Naive thymus-derived CD4-positive, alpha-beta T cell (primary cell): ENCODE results near the gene AKT1S1. TPM values are rescaled to one million over a fixed set of nuclear protein-coding genes. Genes with fewer than 3 reads are reported as not detected.

ENCODE experiments used
- ATAC-seq: fragments of 150-1000 bp; cut with Tn5 transposase; 2 replicates; pipeline ENCODE4 v1.10.0; 2021; ENCODE audit warnings: mild to moderate bottlenecking, moderate library complexity
- CTCF ChIA-PET: fragments of 350-600 bp; sonication (Branson Sonifier 250); formaldehyde crosslinking; loops from one replicate; lab custom pipeline; 2021; ENCODE audit warnings: antibody characterized with exemption; lab: Charles Lee
- POLR2A ChIA-PET: fragments of 350-600 bp; sonication (Branson Sonifier 250); formaldehyde crosslinking; loops from one replicate; lab custom pipeline; 2021; ENCODE audit warnings: antibody characterized with exemption, inconsistent platforms; lab: Charles Lee
- DNase-seq, 9 donors: peaks; one replicate each; pipeline versions ENCODE4 v3.0.0 to v3.0.0-alpha.2; 2020 to 2022; ENCODE audit warnings: mixed read lengths in 1 of 9
- H3K27ac ChIP-seq: one replicate; pipeline ENCODE4 v1.7.0; 2013; ENCODE audit warnings: mild to moderate bottlenecking, low read depth, low read length, moderate library complexity
- H3K27me3 ChIP-seq, 2 donors: one replicate each; pipeline ENCODE4 v1.7.0; 2013; ENCODE audit warnings: low read length in 2 of 2, mild to moderate bottlenecking in 2 of 2, moderate library complexity in 2 of 2; ENCODE audit not compliant: control insufficient read depth in 2 of 2, insufficient read depth in 2 of 2
- H3K36me3 ChIP-seq, 3 experiments: 1 replicate in 2 of 3; 2 replicates in 1 of 3; pipeline ENCODE4 v1.7.0; 2013; ENCODE audit warnings: low read length in 3 of 3, mild to moderate bottlenecking in 3 of 3, moderate library complexity in 1 of 3; ENCODE audit not compliant: insufficient read depth in 3 of 3, control insufficient read depth in 2 of 3
- H3K4me1 ChIP-seq, 2 donors: one replicate each; pipeline ENCODE4 v1.7.0; 2013; ENCODE audit warnings: low read length in 2 of 2, mild to moderate bottlenecking in 2 of 2, moderate library complexity in 1 of 2; ENCODE audit not compliant: control insufficient read depth in 2 of 2, insufficient read depth in 2 of 2
- H3K4me3 ChIP-seq: 2 replicates; pipeline ENCODE4 v1.7.0; 2013; ENCODE audit warnings: mild to moderate bottlenecking, low read length
- H3K9me3 ChIP-seq, 3 experiments: 1 replicate in 2 of 3; 2 replicates in 1 of 3; pipeline ENCODE4 v1.7.0; 2013; ENCODE audit warnings: low read length in 3 of 3; ENCODE audit not compliant: control insufficient read depth in 2 of 3
- H3K27ac Mint-ChIP-seq, 9 donors: one replicate each; pipeline ENCODE4 v1.8.0; 2020 to 2022; ENCODE audit warnings: mixed read lengths in 9 of 9, mild to moderate bottlenecking in 8 of 9, moderate library complexity in 5 of 9, inconsistent platforms in 2 of 9
- H3K27me3 Mint-ChIP-seq, 5 donors: one replicate each; pipeline ENCODE4 v1.8.0; 2021 to 2022; ENCODE audit warnings: mixed read lengths in 5 of 5, mild to moderate bottlenecking in 1 of 5
- H3K36me3 Mint-ChIP-seq, 5 donors: one replicate each; pipeline ENCODE4 v1.8.0; 2020 to 2022; ENCODE audit warnings: mixed read lengths in 5 of 5, mild to moderate bottlenecking in 3 of 5, inconsistent platforms in 1 of 5
- H3K4me1 Mint-ChIP-seq, 7 donors: one replicate each; pipeline ENCODE4 v1.8.0; 2020 to 2022; ENCODE audit warnings: mixed read lengths in 7 of 7, mild to moderate bottlenecking in 3 of 7, inconsistent platforms in 1 of 7
- H3K4me3 Mint-ChIP-seq, 10 donors: one replicate each; pipeline ENCODE4 v1.8.0; 2020 to 2022; ENCODE audit warnings: mild to moderate bottlenecking in 10 of 10, mixed read lengths in 10 of 10, moderate library complexity in 6 of 10, inconsistent platforms in 2 of 10
- H3K9me3 Mint-ChIP-seq, 11 donors: one replicate each; pipeline ENCODE4 v1.8.0; 2020 to 2022; ENCODE audit warnings: mixed read lengths in 11 of 11, mild to moderate bottlenecking in 4 of 11, inconsistent platforms in 1 of 11, moderate library complexity in 1 of 11
- intact Hi-C, 2 donors: fragments of 100-400 bp; cut with micrococcal nuclease; formaldehyde crosslinking; loops; one replicate each; pipeline ENCODE4 v1.15.1; 2023
- polyA plus RNA-seq, 2 donors: library from polyadenylated mRNA; unstranded; fragments of 300-500 nt; fragmentation: Illumina TruSeq; gene quantifications; one replicate each; pipeline ENCODE4 v1.2.3, GENCODE V29; 2021
- total RNA-seq, 6 experiments: library from RNA in 5 of 6; stranded (reverse) in 5 of 6; gene quantifications; 1 replicate in 5 of 6; 2 replicates in 1 of 6; pipeline ENCODE4 v1.2.3 and lab custom pipeline; 2021 to 2026

The AKT1S1 gene
- total and polyA plus RNA-seq, 7 experiments from 2014 or later = 4.7 to 25.7 (median 17.3) TPM

DNA sequence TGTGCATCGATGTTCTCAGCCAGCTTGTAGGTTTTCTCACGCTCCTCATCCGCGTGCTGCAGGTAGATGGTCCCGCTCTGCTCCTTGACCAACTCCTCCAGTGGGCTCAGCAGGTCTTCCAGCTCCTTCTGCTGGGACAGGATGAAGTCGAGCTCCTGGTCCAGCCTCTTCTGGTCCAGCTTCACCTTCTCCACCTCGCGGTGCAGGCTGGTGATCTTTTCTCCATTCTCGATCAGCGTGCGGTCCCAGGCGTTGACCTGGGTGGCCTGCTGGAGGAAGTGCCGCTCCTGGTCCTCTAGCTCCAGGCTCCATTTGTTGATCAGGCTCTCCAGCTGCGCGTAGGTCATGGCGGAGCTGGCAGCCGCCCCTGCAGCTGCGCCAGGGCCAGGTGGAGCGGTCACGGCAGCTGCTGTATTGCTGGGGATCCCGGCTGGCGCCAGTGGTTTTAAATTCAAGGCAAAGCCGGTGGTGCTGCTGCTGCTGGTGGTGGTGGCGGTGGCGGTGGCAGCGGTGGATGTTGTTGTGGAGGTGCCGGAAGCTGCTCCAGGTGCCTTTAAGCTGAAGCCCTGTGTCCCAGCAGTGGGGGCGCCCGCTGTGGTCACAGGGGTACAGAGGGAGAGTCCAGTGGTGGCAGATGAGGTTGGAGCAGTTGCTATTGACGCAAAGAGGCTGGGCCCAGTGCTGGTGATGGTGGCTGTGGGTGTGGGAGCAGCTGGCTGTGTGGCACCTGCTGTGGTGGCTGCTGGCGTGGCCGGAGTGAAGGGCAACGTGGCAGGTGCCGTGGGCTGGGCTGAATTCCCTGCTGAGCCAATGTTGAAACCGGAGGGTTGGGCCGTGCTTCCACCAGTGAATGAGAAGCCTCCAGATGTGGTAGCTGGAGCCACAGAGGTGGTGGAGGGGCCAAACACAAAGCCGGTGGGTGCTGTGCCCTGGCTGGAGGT is 31.6 kb upstream of the AKT1S1 start:
- no peak overlapping the region for H3K27ac ChIP-seq
- Mint-ChIP-seq H3K27ac (no peak overlapping the region), H3K36me3 (peaks cover 0 to 29% (median 10%) of the 10 kb centered on the region in 5 donors), H3K9me3 (no peaks in the 10 kb centered on the region), H3K27me3 (no peaks in the 10 kb centered on the region), H3K4me1 (peaks cover 17 to 60% (median 25%) of the 10 kb centered on the region in 7 donors), H3K4me3 (no peak overlapping the region)
- no peaks in the 10 kb centered on the region for H3K27me3 ChIP-seq
- peaks cover 0 to 52% (median 0%) of the 10 kb centered on the region in 3 experiments for H3K36me3 ChIP-seq
- DNase-seq = no peak
- H3K4me1 ChIP-seq = no peaks in the 10 kb centered on the region
- no peak overlapping the region for H3K4me3 ChIP-seq
- ChIA-PET POLR2A (interaction anchor here (0.8 kb wide), 1 partner anchor 21 kb away, joined by 3 read pairs; no protein-coding TSS in a partner anchor), CTCF (interaction anchor here (0.5 kb wide), 1 partner anchor 1486 kb away, joined by 6 read pairs; no protein-coding TSS in a partner anchor)
- intact Hi-C loops = no loop called here
- no peak for ATAC-seq
- H3K9me3 ChIP-seq = no peaks in the 10 kb centered on the region

DNA sequence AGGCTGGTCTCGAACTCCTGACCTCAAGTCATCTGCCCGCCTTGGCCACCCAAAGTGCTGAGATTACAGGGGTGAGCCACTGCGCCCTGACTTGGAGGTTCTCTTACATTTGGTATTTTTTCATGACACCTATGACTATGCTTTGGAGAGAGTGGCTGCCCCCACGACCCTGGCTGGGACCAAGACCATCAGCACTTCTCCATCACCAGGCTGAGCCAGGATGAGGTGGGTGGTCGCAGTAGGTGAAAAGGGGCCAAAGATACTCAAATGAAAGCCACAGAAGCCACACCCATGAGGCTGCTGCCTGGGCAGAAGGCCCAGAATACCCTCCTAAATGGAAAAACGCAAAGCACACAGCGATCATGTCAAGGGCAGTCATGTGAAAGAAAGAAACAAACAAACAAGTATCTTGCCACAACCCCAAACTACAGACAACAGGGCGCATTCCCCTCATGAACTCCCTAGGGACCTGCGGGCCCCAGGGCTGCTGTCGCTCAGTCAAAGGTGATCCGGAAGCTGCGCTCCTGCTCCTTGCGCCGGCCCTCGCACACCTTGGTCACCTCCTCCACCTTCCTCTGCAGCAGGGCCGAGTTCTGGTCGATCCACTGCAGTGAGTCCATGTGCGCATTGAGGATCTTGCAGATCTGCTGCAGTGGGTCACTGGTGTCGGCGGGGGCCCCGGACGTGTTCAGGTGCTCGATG is 30.7 kb upstream of the AKT1S1 start:
- Mint-ChIP-seq H3K9me3 (no peaks in the 10 kb centered on the region), H3K4me1 (peaks cover 16 to 54% (median 18%) of the 10 kb centered on the region in 7 donors), H3K36me3 (peaks cover 0 to 22% (median 4%) of the 10 kb centered on the region in 5 donors), H3K27me3 (no peaks in the 10 kb centered on the region), H3K4me3 (no peak overlapping the region), H3K27ac (no peak overlapping the region)
- Histone ChIP-seq H3K27me3 (no peaks in the 10 kb centered on the region), H3K4me1 (no peaks in the 10 kb centered on the region), H3K4me3 (no peak overlapping the region), H3K9me3 (no peaks in the 10 kb centered on the region), H3K36me3 (peaks cover 0 to 43% (median 0%) of the 10 kb centered on the region in 3 experiments), H3K27ac (no peak overlapping the region)
- intact Hi-C loops = no loop called here
- CTCF ChIA-PET = interaction anchor here (0.5 kb wide), 1 partner anchor 1485 kb away, joined by 6 read pairs; no protein-coding TSS in a partner anchor
- POLR2A ChIA-PET = interaction anchor here (0.8 kb wide), 1 partner anchor 22 kb away, joined by 3 read pairs; no protein-coding TSS in a partner anchor
- DNase-seq = no peak
- ATAC-seq = no peak

DNA sequence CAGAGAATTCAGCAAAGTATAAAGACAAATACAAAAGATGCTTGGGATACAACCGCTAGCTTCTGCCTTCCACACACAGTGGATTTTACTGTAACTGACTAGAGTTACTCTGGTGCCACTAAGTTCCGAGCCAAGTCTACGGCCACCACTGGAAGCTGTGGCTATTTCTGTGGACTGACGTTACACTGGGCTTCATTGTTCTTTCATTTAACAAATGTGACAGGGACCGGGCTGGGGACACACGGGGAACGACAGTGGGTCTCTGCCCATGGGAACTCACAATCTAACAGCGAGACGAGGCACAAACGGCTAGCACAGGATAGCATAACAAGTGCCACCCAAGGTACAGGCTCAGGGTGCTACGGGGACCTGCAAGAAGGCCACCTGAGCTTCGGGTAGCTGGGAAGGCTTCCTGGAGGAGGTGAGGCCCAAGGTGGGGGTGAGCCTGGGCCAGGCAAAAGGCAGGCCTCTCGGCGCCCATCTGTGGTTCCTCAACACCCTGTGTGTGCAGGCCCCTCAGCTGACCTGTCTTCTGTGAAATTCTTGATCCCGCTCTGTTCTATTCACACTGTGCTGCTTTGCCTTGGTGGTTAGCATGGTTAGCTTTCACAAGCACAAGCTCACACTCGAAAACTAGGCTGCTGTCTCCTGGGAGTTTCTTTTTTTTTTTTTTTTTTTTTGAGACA is 29.9 kb upstream of the AKT1S1 start:
- CTCF ChIA-PET = no interaction called here
- no peak overlapping the region for H3K27ac ChIP-seq

DNA sequence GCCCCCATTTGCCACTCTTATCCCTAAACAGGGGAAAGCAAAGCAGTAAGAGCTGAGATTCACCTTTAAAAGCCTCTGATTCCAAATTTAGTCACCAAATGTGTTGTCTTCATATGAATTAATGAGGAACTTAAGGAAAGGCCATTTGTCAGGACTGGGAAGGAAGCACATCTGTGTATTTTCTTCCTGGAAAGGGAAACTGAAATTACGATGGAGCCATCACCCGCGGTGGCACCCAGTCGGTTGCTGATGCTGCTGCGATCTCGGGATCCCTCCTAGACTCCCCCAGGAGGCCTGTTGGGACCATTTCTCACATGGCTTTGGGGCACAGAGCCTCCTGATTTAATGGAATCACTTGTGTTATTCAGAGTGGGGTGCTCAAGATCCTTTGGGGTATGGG is 27.0 kb upstream of the AKT1S1 start:
- Histone ChIP-seq H3K4me3 (no peak overlapping the region), H3K27me3 (no peaks in the 10 kb centered on the region), H3K4me1 (no peaks in the 10 kb centered on the region), H3K36me3 (peaks cover 0 to 23% (median 0%) of the 10 kb centered on the region in 3 experiments), H3K27ac (no peak overlapping the region), H3K9me3 (no peaks in the 10 kb centered on the region)
- Mint-ChIP-seq H3K4me1 (peaks cover 0 to 35% (median 5%) of the 10 kb centered on the region in 7 donors), H3K4me3 (no peak overlapping the region), H3K27me3 (no peaks in the 10 kb centered on the region), H3K27ac (peak overlapping the region in 1 of 9 donors; percentile 55), H3K9me3 (no peaks in the 10 kb centered on the region), H3K36me3 (peaks cover 0 to 18% (median 3%) of the 10 kb centered on the region in 5 donors)
- ChIA-PET POLR2A (interaction anchor here (1.4 kb wide), 1 partner anchor 25 kb away, joined by 3 read pairs; the partner anchor contains the start of genes ATF5 and NUP62), CTCF (no interaction called here)
- intact Hi-C loops = no loop called here
- ATAC-seq (no peak), DNase-seq (no peak)

More for the DNA sequence above, 29.9 kb upstream of the AKT1S1 start:
- Mint-ChIP-seq H3K9me3 (no peaks in the 10 kb centered on the region), H3K27me3 (no peaks in the 10 kb centered on the region), H3K36me3 (peaks cover 0 to 22% (median 3%) of the 10 kb centered on the region in 5 donors), H3K27ac (peak overlapping the region in 4 of 9 donors; percentile 6 to 62 (median 18)), H3K4me3 (no peak overlapping the region), H3K4me1 (peaks cover 11 to 48% (median 17%) of the 10 kb centered on the region in 7 donors)
- intact Hi-C loops = no loop called here
- H3K4me1 ChIP-seq = no peaks in the 10 kb centered on the region
- no peak for DNase-seq
- no peaks in the 10 kb centered on the region for H3K9me3 ChIP-seq
- H3K27me3 ChIP-seq = no peaks in the 10 kb centered on the region
- peaks cover 0 to 38% (median 0%) of the 10 kb centered on the region in 3 experiments for H3K36me3 ChIP-seq
- H3K4me3 ChIP-seq = no peak overlapping the region
- ATAC-seq = no peak
- POLR2A ChIA-PET = no interaction called here

DNA sequence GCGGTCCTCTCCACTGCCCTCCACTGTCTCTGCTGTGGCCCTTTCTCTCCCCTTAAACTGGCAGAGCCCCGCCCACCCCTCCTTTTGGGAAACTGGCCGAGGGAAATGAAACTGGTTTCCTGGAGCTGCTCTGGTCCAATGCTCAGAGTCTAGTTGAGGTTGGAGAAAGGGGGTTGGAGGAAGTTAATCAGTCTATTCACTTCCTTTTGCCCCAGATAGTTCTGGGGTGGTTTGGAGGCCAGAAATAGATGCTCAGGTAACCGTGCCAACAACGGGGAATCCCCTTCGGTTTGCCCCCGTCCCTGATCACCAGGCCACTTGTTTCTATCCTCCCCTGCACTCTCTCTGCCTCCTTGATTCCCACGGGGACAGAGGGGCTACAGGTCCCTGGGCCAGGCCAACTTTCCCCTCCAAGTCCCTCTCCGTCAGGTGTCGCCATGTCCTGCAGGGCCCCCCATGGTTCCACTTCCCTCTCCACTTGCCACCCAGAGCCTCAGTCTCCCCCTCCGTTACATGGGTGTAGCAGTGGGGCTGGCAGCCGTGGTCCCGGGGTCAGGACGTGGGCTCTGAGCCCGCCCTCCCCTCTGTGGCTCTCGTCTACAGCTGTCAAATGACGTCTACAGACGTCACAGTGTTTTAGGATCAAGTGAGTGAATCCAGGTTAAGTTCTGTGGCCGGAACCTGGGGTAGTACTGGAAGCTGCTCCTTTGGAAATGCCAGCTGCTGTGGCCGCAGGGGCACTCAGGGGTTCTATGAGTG is 19.9 kb upstream of the AKT1S1 start, which contains the start of gene IL4I1:
IL4I1 (minus strand) TSS at position 25 of the 759 bp plus-strand sequence. CDS start 727 bp downstream, outside the sequence.
- H3K4me3 Mint-ChIP-seq = peak within 1 kb of the TSS; percentile 26 to 81 (median 74)
- DNase-seq (peak in 8 of 9 donors; percentile 15 to 62 (median 38)), ATAC-seq (peak; percentile 72)
- no peaks in the 10 kb centered on the region for H3K9me3 Mint-ChIP-seq
- no peaks in the 10 kb centered on the region for H3K27me3 Mint-ChIP-seq
- H3K4me1 ChIP-seq = peaks cover 18 to 19% of the 10 kb centered on the region in 2 donors
- H3K36me3 Mint-ChIP-seq = peaks cover 0 to 2% (median 0%) of the 10 kb centered on the region in 5 donors
- H3K27ac Mint-ChIP-seq = peak within 1 kb of the TSS; percentile 79 to 97 (median 91)
- H3K4me3 ChIP-seq = peak within 1 kb of the TSS; percentile 36
- ChIA-PET POLR2A (interaction anchor here (1.0 to 2.2 kb wide), 5 partner anchors 22 to 36 kb away, joined by 3 to 8 read pairs (median 4); partner anchors contain the start of genes ATF5 and NUP62), CTCF (no interaction called here)
- intact Hi-C loops = loop anchor here (1.0 to 2.0 kb wide), 4 partner anchors 14 to 128 kb away; partner anchors contain the start of genes ATF5 (in 2 of the 2), NUP62 (in 2 of the 2), AKT1S1 (in 1 of the 2) and TBC1D17 (in 1 of the 2)
- H3K27ac ChIP-seq = peak within 1 kb of the TSS; percentile 56
- no peaks in the 10 kb centered on the region for H3K9me3 ChIP-seq
- H3K4me1 Mint-ChIP-seq = peaks cover 15 to 41% (median 23%) of the 10 kb centered on the region in 7 donors
- no peaks in the 10 kb centered on the region for H3K27me3 ChIP-seq
- no peaks in the 10 kb centered on the region for H3K36me3 ChIP-seq
